Adrenal gland (tissue), 5 donors: ENCODE data around the gene UBASH3B.

Experiments used
- CTCF ChIP-seq, 6 experiments: fragments of 450-650 bp in 4 of 6; fragments of 200-600 bp in 2 of 6; sonication (generic) in 1 of 6; IDR thresholded peaks; 1 replicate in 5 of 6; 2 replicates in 1 of 6; pipeline versions ENCODE4 v1.5.1 to v1.8.0; 2016 to 2021; ENCODE audit warnings: antibody characterized with exemption in 6 of 6, mild to moderate bottlenecking in 2 of 6, moderate library complexity in 1 of 6
- POLR2A ChIP-seq, 2 donors: fragments of 450-650 bp; IDR thresholded peaks; one replicate each; pipeline ENCODE4 v1.6.1; 2017; ENCODE audit warnings: antibody characterized with exemption in 2 of 2, mild to moderate bottlenecking in 2 of 2, moderate library complexity in 1 of 2
- donor health status: DM: no; HTN: no; CAD: no.

GRCh38 chr11:122747351-122747781 is 91.8 kb downstream of the UBASH3B start:
- TF ChIP-seq CTCF (IDR thresholded peaks at IDR 0.05), result no peak
- no peak for TF ChIP-seq POLR2A (IDR thresholded peaks at IDR 0.05)
